CD14-positive monocyte (primary cell): ENCODE data around the gene ARHGEF19. TPM values are rescaled to one million over a fixed set of nuclear protein-coding genes. Genes with fewer than 3 reads are reported as not detected.

Source experiments
- DNase-seq, 3 donors: peaks; one replicate each; pipeline ENCODE4 v3.0.0-alpha.2; 2011 to 2022
- H2AFZ ChIP-seq: 2 replicates; pipeline ENCODE4 v1.6.0; 2012; ENCODE audit warnings: mild to moderate bottlenecking, low read depth, low read length, inconsistent platforms; ENCODE audit not compliant: insufficient read depth, poor library complexity, severe bottlenecking
- H3K27ac ChIP-seq, 2 donors: 1 replicate in 1 of 2; 2 replicates in 1 of 2; pipeline ENCODE4 v1.5.1; 2012 to 2013; ENCODE audit warnings: low read length in 2 of 2, control low read depth in 1 of 2, inconsistent platforms in 1 of 2, low read depth in 1 of 2, mild to moderate bottlenecking in 1 of 2
- H3K27me3 ChIP-seq, 2 donors: one replicate each; pipeline versions ENCODE4 v1.6.0 to v1.6.1; 2011 to 2013; ENCODE audit warnings: low read length in 2 of 2; ENCODE audit not compliant: control insufficient read depth in 2 of 2, insufficient read depth in 2 of 2
- H3K36me3 ChIP-seq, 2 donors: replicated peaks in 1 of 2; 1 replicate in 1 of 2; 2 replicates in 1 of 2; pipeline versions ENCODE4 v1.5.1 to v1.6.1; 2012 to 2013; ENCODE audit warnings: low read length in 2 of 2, control low read depth in 1 of 2, inconsistent platforms in 1 of 2, mild to moderate bottlenecking in 1 of 2; ENCODE audit not compliant: insufficient read depth in 2 of 2, control insufficient read depth in 1 of 2
- H3K4me1 ChIP-seq, 2 donors: 1 replicate in 1 of 2; 2 replicates in 1 of 2; pipeline versions ENCODE4 v1.5.1 to v1.6.1; 2012 to 2013; ENCODE audit warnings: low read length in 2 of 2, control low read depth in 1 of 2, inconsistent platforms in 1 of 2, mild to moderate bottlenecking in 1 of 2, moderate library complexity in 1 of 2; ENCODE audit not compliant: insufficient read depth in 2 of 2, control insufficient read depth in 1 of 2
- H3K4me2 ChIP-seq: replicated peaks from 2 replicates; pipeline ENCODE3; 2012; ENCODE audit warnings: low read length, moderate library complexity, mild to moderate bottlenecking; ENCODE audit not compliant: poor library complexity, severe bottlenecking; ENCODE audit errors: extremely low read depth
- H3K4me3 ChIP-seq, 3 experiments: fragments of 200-600 bp in 1 of 3; sonication (generic) in 1 of 3; replicated peaks in 1 of 3; 1 replicate in 2 of 3; 2 replicates in 1 of 3; pipeline ENCODE4 v1.5.1; 2011 to 2013; ENCODE audit warnings: low read length in 3 of 3, mild to moderate bottlenecking in 3 of 3, control low read depth in 2 of 3, low read depth in 2 of 3, inconsistent platforms in 1 of 3, moderate library complexity in 1 of 3
- H3K79me2 ChIP-seq: 2 replicates; pipeline ENCODE4 v1.6.0; 2012; ENCODE audit warnings: mild to moderate bottlenecking, control low read depth, inconsistent platforms, low read length, moderate library complexity; ENCODE audit not compliant: insufficient read depth
- H3K9ac ChIP-seq: 2 replicates; pipeline ENCODE4 v1.6.0; 2017; ENCODE audit warnings: low read length, mild to moderate bottlenecking; ENCODE audit not compliant: insufficient read depth, poor library complexity, severe bottlenecking
- H3K9me3 ChIP-seq, 2 donors: replicated peaks in 1 of 2; 1 replicate in 1 of 2; 2 replicates in 1 of 2; pipeline versions ENCODE4 v1.5.1 to v1.6.1; 2012 to 2013; ENCODE audit warnings: low read length in 2 of 2, control low read depth in 1 of 2; ENCODE audit not compliant: control insufficient read depth in 1 of 2, insufficient read depth in 1 of 2
- H4K20me1 ChIP-seq: 2 replicates; pipeline ENCODE4 v1.6.0; 2012; ENCODE audit warnings: mild to moderate bottlenecking, low read length, control low read depth, moderate library complexity; ENCODE audit not compliant: insufficient read depth
- H3K27ac Mint-ChIP-seq, 7 donors: one replicate each; pipeline ENCODE4 v1.8.0; 2020; ENCODE audit warnings: mild to moderate bottlenecking in 7 of 7, mixed read lengths in 7 of 7, moderate library complexity in 6 of 7, inconsistent platforms in 2 of 7
- H3K27me3 Mint-ChIP-seq, 3 donors: one replicate each; pipeline ENCODE4 v1.8.0; 2021 to 2022; ENCODE audit warnings: low read depth in 3 of 3, mild to moderate bottlenecking in 3 of 3, mixed read lengths in 3 of 3, moderate library complexity in 3 of 3, inconsistent platforms in 1 of 3
- H3K36me3 Mint-ChIP-seq, 2 donors: one replicate each; pipeline ENCODE4 v1.8.0; 2020; ENCODE audit warnings: mixed read lengths in 2 of 2, inconsistent platforms in 1 of 2, mild to moderate bottlenecking in 1 of 2
- H3K4me1 Mint-ChIP-seq: one replicate; pipeline ENCODE4 v1.8.0; 2020; ENCODE audit warnings: mild to moderate bottlenecking, mixed read lengths
- H3K4me3 Mint-ChIP-seq, 2 donors: one replicate each; pipeline ENCODE4 v1.8.0; 2020; ENCODE audit warnings: mild to moderate bottlenecking in 2 of 2, mixed read lengths in 2 of 2, moderate library complexity in 1 of 2
- H3K9me3 Mint-ChIP-seq, 7 donors: one replicate each; pipeline ENCODE4 v1.8.0; 2020 to 2022; ENCODE audit warnings: mixed read lengths in 7 of 7, mild to moderate bottlenecking in 6 of 7, moderate library complexity in 6 of 7, inconsistent platforms in 2 of 7
- CTCF ChIP-seq: fragments of 200-600 bp; IDR thresholded peaks from one replicate; pipeline ENCODE4 v1.8.0; 2022; ENCODE audit warnings: antibody characterized with exemption, mild to moderate bottlenecking
- WGBS: methylation state at CpG from one replicate; pipeline ENCODE4 v1.1.5; 2013; ENCODE audit warnings: missing lambda C conversion rate; ENCODE audit not compliant: insufficient coverage; 5-methylcytosine and 5-hydroxymethylcytosine counted together
- intact Hi-C, 2 donors: fragments of 100-400 bp; cut with micrococcal nuclease; formaldehyde crosslinking; loops; one replicate each; pipeline versions ENCODE4 v1.15.0 to v1.15.1; 2023
- polyA plus RNA-seq, 3 donors: library from polyadenylated mRNA; depleted of rRNA in 1 of 3; unstranded in 2 of 3; stranded (reverse) in 1 of 3; fragments of 300-500 nt in 2 of 3; fragments of >200 nt in 1 of 3; fragmentation: Illumina TruSeq in 2 of 3; gene quantifications; 1 replicate in 2 of 3; 2 replicates in 1 of 3; pipeline ENCODE4 v1.2.3, GENCODE V29; 2012 to 2021
- small RNA-seq: library from RNA; depleted of rRNA; stranded (forward); fragments of <200 nt; gene quantifications from one replicate; pipeline ENCODE3, GENCODE V24; 2012; ENCODE audit warnings: low read depth; ENCODE audit not compliant: insufficient read length

Gene ARHGEF19
- polyA plus RNA-seq, 3 donors = 2.2 to 7.9 (median 2.3) TPM

- no peak overlapping the region for H3K4me2 ChIP-seq
- H3K4me1 ChIP-seq = peaks cover 7% of the 10 kb centered on the region in 2 donors
- no peak overlapping the region for H3K4me3 Mint-ChIP-seq
- no peak overlapping the region for H2AFZ ChIP-seq
- H3K9ac ChIP-seq = no peak overlapping the region
- H3K9me3 ChIP-seq = no peaks in the 10 kb centered on the region
- H3K4me3 ChIP-seq = no peak overlapping the region
- no peak for DNase-seq
- peaks cover 0 to 10% of the 10 kb centered on the region in 2 donors for H3K27me3 ChIP-seq
- peaks cover 8 to 27% (median 19%) of the 10 kb centered on the region in 3 donors for H3K27me3 Mint-ChIP-seq
- intact Hi-C loops = no loop called here
- no peak for TF ChIP-seq CTCF
- WGBS = 97% methylated on average over 4 of the region's 7 CpGs
- no peak overlapping the region for H3K27ac ChIP-seq
- no peak overlapping the region for H3K27ac Mint-ChIP-seq
- H3K36me3 Mint-ChIP-seq = no peaks in the 10 kb centered on the region
- no peaks in the 10 kb centered on the region for H4K20me1 ChIP-seq
- peaks cover 8% of the 10 kb centered on the region for H3K4me1 Mint-ChIP-seq
- H3K79me2 ChIP-seq = no peaks in the 10 kb centered on the region
- peaks cover 0 to 2% (median 0%) of the 10 kb centered on the region in 7 donors for H3K9me3 Mint-ChIP-seq
- H3K36me3 ChIP-seq = no peaks in the 10 kb centered on the region
These were observed 63.3 kb downstream of the ARHGEF19 start for GRCh38 chr1:16149146-16149545.

GRCh38 chr1:16148329-16149092 is 63.9 kb downstream of the ARHGEF19 start:
- no peaks in the 10 kb centered on the region for H3K79me2 ChIP-seq
- H3K27me3 ChIP-seq = peaks cover 0 to 8% of the 10 kb centered on the region in 2 donors
- Mint-ChIP-seq H3K36me3 (no peaks in the 10 kb centered on the region), H3K27me3 (peaks cover 7 to 23% (median 16%) of the 10 kb centered on the region in 3 donors), H3K9me3 (peaks cover 0 to 2% (median 0%) of the 10 kb centered on the region in 7 donors), H3K4me3 (no peak overlapping the region), H3K27ac (no peak overlapping the region), H3K4me1 (peaks cover 2% of the 10 kb centered on the region)
- H4K20me1 ChIP-seq = no peaks in the 10 kb centered on the region
- H3K4me2 ChIP-seq = no peak overlapping the region
- WGBS = 95% methylated on average over 38 of the region's 39 CpGs
- H3K4me3 ChIP-seq = no peak overlapping the region
- peaks cover under 1% of the 10 kb centered on the region in 2 donors for H3K4me1 ChIP-seq
- H3K36me3 ChIP-seq = no peaks in the 10 kb centered on the region
- TF ChIP-seq CTCF = no peak
- H2AFZ ChIP-seq = no peak overlapping the region
- intact Hi-C loops = no loop called here
- no peak overlapping the region for H3K9ac ChIP-seq
- H3K9me3 ChIP-seq = no peaks in the 10 kb centered on the region
- DNase-seq = no peak
- H3K27ac ChIP-seq = no peak overlapping the region

Small RNA genes within 50 kb of the gene (small RNA-seq; reads per million reads assigned to genes)
- gene MT1XP1 = not detected

Other genes starting within 250 kb of the ARHGEF19 start
- gene ZBTB17, start 236.6 kb downstream of the ARHGEF19 start, polyA plus RNA-seq = 10 to 100 TPM in 1 of 3 donors, 1 to 10 TPM in 2; 2.8 to 93.3 (median 7.6) TPM
- gene SRARP, start 208.4 kb downstream of the ARHGEF19 start, polyA plus RNA-seq = not detected
- not detected for gene HSPB7, start 194.6 kb downstream of the ARHGEF19 start, polyA plus RNA-seq
- gene CLCNKA, start 190.6 kb downstream of the ARHGEF19 start, polyA plus RNA-seq = under 1 TPM in 1 of 3 donors, not detected in 2; 0.07 TPM
- not detected for gene CLCNKB, start 168.9 kb downstream of the ARHGEF19 start, polyA plus RNA-seq
- not detected for gene FAM131C, start 139.0 kb downstream of the ARHGEF19 start, polyA plus RNA-seq
- under 1 TPM in 1 of 3 donors, not detected in 2; 0.03 TPM for gene EPHA2, start 56.6 kb downstream of the ARHGEF19 start, polyA plus RNA-seq
- gene CPLANE2, start 24.5 kb upstream of the ARHGEF19 start, polyA plus RNA-seq = 1 to 10 TPM in 2 of 3 donors, under 1 TPM in 1; 0.54 to 1.7 (median 1.4) TPM
- gene FBXO42, start 139.8 kb upstream of the ARHGEF19 start, polyA plus RNA-seq = 10 to 100 TPM; 11.6 to 18.4 (median 16.9) TPM
- gene SZRD1, start 154.6 kb upstream of the ARHGEF19 start, polyA plus RNA-seq = 10 to 100 TPM; 46.4 to 50.5 (median 47.2) TPM
- gene SPATA21, start 224.8 kb upstream of the ARHGEF19 start, polyA plus RNA-seq = not detected
- 100 to 1,000 TPM in 2 of 3 donors, 10 to 100 TPM in 1; 78.9 to 223 (median 183) TPM for gene NECAP2, start 228.1 kb upstream of the ARHGEF19 start, polyA plus RNA-seq